Keratinocyte (primary cell): ENCODE data around the gene SMARCC1. TPM values are rescaled to one million over a fixed set of nuclear protein-coding genes. Genes with fewer than 3 reads are reported as not detected.

Source experiments
- DNase-seq: peaks from one replicate; pipeline ENCODE4 v3.0.0-alpha.2; 2011; ENCODE audit warnings: low read depth, missing footprints, low spot score
- FAIRE-seq: peaks from 2 replicates; lab custom pipeline; 2011; peaks lifted over from hg19 to GRCh38; lab: Jason Lieb, UNC
- H2AFZ ChIP-seq: 2 replicates; pipeline ENCODE4 v1.6.0; 2012; ENCODE audit warnings: low read length, control low read depth, inconsistent platforms; ENCODE audit not compliant: control insufficient read depth
- H3K27ac ChIP-seq: 2 replicates; pipeline ENCODE4 v1.5.1; 2011; ENCODE audit warnings: low read length; ENCODE audit not compliant: control insufficient read depth, insufficient read depth
- H3K27me3 ChIP-seq: 3 replicates; pipeline ENCODE4 v1.6.0; 2011; ENCODE audit warnings: low read length; ENCODE audit not compliant: control insufficient read depth, insufficient read depth; ENCODE audit errors: extremely low read depth
- H3K36me3 ChIP-seq, 2 experiments: 2 replicates in 1 of 2; 3 replicates in 1 of 2; pipeline ENCODE4 v1.5.1; 2011; ENCODE audit warnings: low read length in 2 of 2, mild to moderate bottlenecking in 1 of 2; ENCODE audit not compliant: control insufficient read depth in 2 of 2, insufficient read depth in 2 of 2; ENCODE audit errors: extremely low read depth in 1 of 2
- H3K4me1 ChIP-seq: 3 replicates; pipeline ENCODE4 v1.5.1; 2011; ENCODE audit warnings: low read length; ENCODE audit not compliant: control insufficient read depth, insufficient read depth; ENCODE audit errors: extremely low read depth
- H3K4me2 ChIP-seq: 3 replicates; pipeline ENCODE4 v1.6.0; 2011; ENCODE audit warnings: low read depth, low read length; ENCODE audit not compliant: control insufficient read depth, insufficient read depth; ENCODE audit errors: extremely low read depth
- H3K4me3 ChIP-seq, 3 experiments: fragments of 200-600 bp in 1 of 3; sonication (generic) in 1 of 3; 2 replicates in 2 of 3; 3 replicates in 1 of 3; pipeline ENCODE4 v1.5.1; 2011 to 2016; ENCODE audit warnings: low read length in 3 of 3, mild to moderate bottlenecking in 3 of 3, control low read depth in 2 of 3, inconsistent platforms in 1 of 3, low read depth in 1 of 3, mixed read lengths in 1 of 3, mixed run types in 1 of 3, moderate library complexity in 1 of 3; ENCODE audit not compliant: control insufficient read depth in 2 of 3, insufficient read depth in 2 of 3; ENCODE audit errors: extremely low read depth in 1 of 3
- H3K79me2 ChIP-seq: 2 replicates; pipeline ENCODE4 v1.6.0; 2012; ENCODE audit warnings: low read length; ENCODE audit not compliant: control insufficient read depth, insufficient read depth
- H3K9ac ChIP-seq: 3 replicates; pipeline ENCODE4 v1.6.0; 2011; ENCODE audit warnings: low read length; ENCODE audit not compliant: control insufficient read depth, insufficient read depth; ENCODE audit errors: extremely low read depth
- H3K9me1 ChIP-seq: 3 replicates; pipeline ENCODE4 v1.6.0; 2011; ENCODE audit warnings: low read length; ENCODE audit not compliant: control insufficient read depth, insufficient read depth; ENCODE audit errors: extremely low read depth
- H3K9me3 ChIP-seq: 2 replicates; pipeline ENCODE4 v1.5.1; 2012; ENCODE audit warnings: low read depth, low read length; ENCODE audit not compliant: control insufficient read depth
- H4K20me1 ChIP-seq: 3 replicates; pipeline ENCODE4 v1.6.0; 2011; ENCODE audit warnings: low read length; ENCODE audit not compliant: control insufficient read depth, insufficient read depth; ENCODE audit errors: extremely low read depth
- EZH2 ChIP-seq: IDR thresholded peaks from one replicate; pipeline ENCODE4 v1.6.1; 2012; ENCODE audit warnings: inconsistent platforms, mild to moderate bottlenecking, low read length, moderate library complexity
- dilution Hi-C: fragments of 300-500 bp; cut with MboI; formaldehyde crosslinking; loops from one replicate; pipeline ENCODE4 v1.7.0; 2020; ENCODE audit warnings: low sequenced_read_pairs; ENCODE audit not compliant: extremely low pct_ligation_motif_present
- polyA plus RNA-seq, 5 experiments: library from polyadenylated mRNA; depleted of rRNA in 3 of 5; stranded (reverse) in 3 of 5; stranded (forward) in 1 of 5; unstranded in 1 of 5; fragments of >200 nt; gene quantifications; 1 replicate in 1 of 5; 2 replicates in 3 of 5; 3 replicates in 1 of 5; pipeline versions ENCODE4 v1.2.1 to v1.2.3, GENCODE V29; 2011 to 2012; ENCODE audit warnings: missing spikeins in 2 of 5, low read depth in 1 of 5, low replicate concordance in 1 of 5
- TF ChIP-seq, protein P1 (sequence below), 3 experiments: IDR thresholded peaks in 1 of 3; conservative IDR thresholded peaks in 1 of 3; optimal IDR thresholded peaks in 1 of 3; 2 replicates in 2 of 3; 3 replicates in 1 of 3; pipeline versions ENCODE3 to v1.5.1; 2011; ENCODE audit warnings: low read length in 3 of 3, mild to moderate bottlenecking in 3 of 3, moderate library complexity in 2 of 3, control low read depth in 1 of 3, inconsistent platforms in 1 of 3; ENCODE audit not compliant: insufficient read depth in 2 of 3; ENCODE audit errors: extremely low read depth in 1 of 3

SMARCC1 gene
- polyA plus RNA-seq, 1 donor (not counting 4 experiments of a cell fraction or from before 2014, with no cell fraction given): 39.7 TPM

DNA sequence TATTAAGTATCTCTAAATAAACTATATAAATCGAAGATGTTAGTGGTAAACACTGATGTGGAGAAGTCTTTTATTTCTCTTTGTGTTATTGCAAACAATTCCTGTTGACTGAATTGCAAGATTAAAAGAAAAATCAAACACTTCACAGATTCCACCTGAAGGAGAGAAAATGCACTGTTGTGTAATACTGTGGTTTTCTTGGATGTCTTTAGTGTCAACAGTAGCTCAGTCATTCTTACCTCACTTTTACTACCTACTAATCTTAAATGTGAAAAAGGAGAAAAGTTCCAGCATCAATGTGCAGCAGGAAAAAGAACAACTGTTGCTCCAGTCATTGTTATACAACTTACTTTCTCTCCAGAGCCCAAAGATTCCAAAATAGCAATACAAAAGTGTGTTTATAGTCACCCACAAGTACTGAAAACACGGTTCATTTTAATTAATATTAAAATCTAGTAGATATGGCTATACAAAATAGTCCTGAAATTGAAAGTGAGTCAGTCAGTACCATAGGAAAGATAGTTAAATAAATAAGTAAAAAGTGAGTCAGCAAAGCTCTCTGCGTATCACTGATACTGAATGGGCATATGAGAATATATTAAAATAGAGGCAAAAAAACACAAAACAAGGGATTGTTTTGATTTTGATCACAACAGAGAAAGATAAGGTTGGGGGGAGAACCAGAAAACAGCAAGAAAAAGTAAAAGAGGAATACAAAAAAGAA, 112.5 kb downstream of the SMARCC1 start:
- no peak for DNase-seq
- H3K4me3 ChIP-seq: no peak overlapping the region
- dilution Hi-C loops: no loop called here

DNA sequence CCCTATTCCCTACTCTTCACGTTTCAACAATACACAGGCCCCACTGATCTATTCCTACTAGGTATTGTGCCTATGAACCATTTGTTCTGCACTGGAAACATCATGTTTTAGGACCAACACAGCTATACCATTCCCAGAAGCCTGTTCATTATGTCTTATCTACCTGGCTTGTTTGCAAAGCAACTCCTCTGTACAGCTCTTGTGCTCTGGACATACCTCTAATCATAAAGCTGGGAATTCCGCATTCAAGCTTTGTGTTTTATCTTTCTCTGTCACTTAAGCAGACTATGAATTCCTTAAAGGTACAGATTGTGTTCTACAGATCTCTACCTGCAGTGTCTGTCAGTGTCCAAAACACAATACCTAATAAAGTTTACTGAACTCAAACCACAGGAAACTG, 115.6 kb downstream of the SMARCC1 start:
- DNase-seq (no peak), FAIRE-seq (no peak)
- no peaks in the 10 kb centered on the region for H3K79me2 ChIP-seq
- H3K27me3 ChIP-seq: no peaks in the 10 kb centered on the region
- TF ChIP-seq, protein P1, sequence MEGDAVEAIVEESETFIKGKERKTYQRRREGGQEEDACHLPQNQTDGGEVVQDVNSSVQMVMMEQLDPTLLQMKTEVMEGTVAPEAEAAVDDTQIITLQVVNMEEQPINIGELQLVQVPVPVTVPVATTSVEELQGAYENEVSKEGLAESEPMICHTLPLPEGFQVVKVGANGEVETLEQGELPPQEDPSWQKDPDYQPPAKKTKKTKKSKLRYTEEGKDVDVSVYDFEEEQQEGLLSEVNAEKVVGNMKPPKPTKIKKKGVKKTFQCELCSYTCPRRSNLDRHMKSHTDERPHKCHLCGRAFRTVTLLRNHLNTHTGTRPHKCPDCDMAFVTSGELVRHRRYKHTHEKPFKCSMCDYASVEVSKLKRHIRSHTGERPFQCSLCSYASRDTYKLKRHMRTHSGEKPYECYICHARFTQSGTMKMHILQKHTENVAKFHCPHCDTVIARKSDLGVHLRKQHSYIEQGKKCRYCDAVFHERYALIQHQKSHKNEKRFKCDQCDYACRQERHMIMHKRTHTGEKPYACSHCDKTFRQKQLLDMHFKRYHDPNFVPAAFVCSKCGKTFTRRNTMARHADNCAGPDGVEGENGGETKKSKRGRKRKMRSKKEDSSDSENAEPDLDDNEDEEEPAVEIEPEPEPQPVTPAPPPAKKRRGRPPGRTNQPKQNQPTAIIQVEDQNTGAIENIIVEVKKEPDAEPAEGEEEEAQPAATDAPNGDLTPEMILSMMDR (optimal IDR thresholded peaks at IDR 0.05 in 1 of 3, IDR thresholded peaks at IDR 0.05 in 1 of 3, conservative IDR thresholded peaks at IDR 0.05 in 1 of 3; ENCODE audit: extremely low read depth in 1 of 3, insufficient read depth in 2 of 3, low read length in 3 of 3): no peak
- TF ChIP-seq EZH2: no peak
- no peaks in the 10 kb centered on the region for H3K4me1 ChIP-seq
- H3K36me3 ChIP-seq: peaks cover 6 to 11% of the 10 kb centered on the region in 2 experiments
- no peaks in the 10 kb centered on the region for H4K20me1 ChIP-seq
- H3K27ac ChIP-seq: no peak overlapping the region
- H2AFZ ChIP-seq: no peak overlapping the region
- no peak overlapping the region for H3K4me3 ChIP-seq
- no peaks in the 10 kb centered on the region for H3K9me1 ChIP-seq
- dilution Hi-C loops: no loop called here
- no peaks in the 10 kb centered on the region for H3K9me3 ChIP-seq
- H3K9ac ChIP-seq: no peak overlapping the region
- no peak overlapping the region for H3K4me2 ChIP-seq

More for the DNA sequence above, 112.5 kb downstream of the SMARCC1 start:
- Histone ChIP-seq H3K9me1 (no peaks in the 10 kb centered on the region), H3K4me1 (no peaks in the 10 kb centered on the region), H3K9ac (no peak overlapping the region), H3K9me3 (no peaks in the 10 kb centered on the region), H4K20me1 (no peaks in the 10 kb centered on the region), H3K4me2 (no peak overlapping the region), H3K27ac (no peak overlapping the region), H3K36me3 (peaks cover 4 to 13% of the 10 kb centered on the region in 2 experiments), H3K27me3 (no peaks in the 10 kb centered on the region), H3K79me2 (no peaks in the 10 kb centered on the region), H2AFZ (no peak overlapping the region)
- no peak for FAIRE-seq
- TF ChIP-seq EZH2: no peak
- TF ChIP-seq, protein P1 (optimal IDR thresholded peaks at IDR 0.05 in 1 of 3, IDR thresholded peaks at IDR 0.05 in 1 of 3, conservative IDR thresholded peaks at IDR 0.05 in 1 of 3; ENCODE audit: extremely low read depth in 1 of 3, insufficient read depth in 2 of 3, low read length in 3 of 3): no peak
